Trophoblast cell (in vitro differentiated cells and primary cell): ENCODE data around the gene CSDE1.

ENCODE experiments used
- DNase-seq, 2 donors: peaks; one replicate each; pipeline ENCODE4 v3.0.0-alpha.2; 2016
- H2AFZ ChIP-seq: 2 replicates; pipeline ENCODE4 v1.6.1; 2013; ENCODE audit warnings: low read length, moderate library complexity, mild to moderate bottlenecking; ENCODE audit not compliant: insufficient read depth, poor library complexity
- H2AK5ac ChIP-seq: 2 replicates; pipeline ENCODE4 v1.6.1; 2013; ENCODE audit warnings: mild to moderate bottlenecking, low read length
- H2BK120ac ChIP-seq: 2 replicates; pipeline ENCODE4 v1.6.1; 2013; ENCODE audit warnings: low read length, mild to moderate bottlenecking, moderate library complexity; ENCODE audit not compliant: insufficient read depth, poor library complexity
- H2BK12ac ChIP-seq: 2 replicates; pipeline ENCODE4 v1.6.1; 2013; ENCODE audit warnings: mild to moderate bottlenecking, low read length, moderate library complexity
- H2BK5ac ChIP-seq: 2 replicates; pipeline ENCODE4 v1.6.1; 2013; ENCODE audit warnings: low read length, low read depth, moderate library complexity, mild to moderate bottlenecking; ENCODE audit not compliant: poor library complexity
- H3K14ac ChIP-seq: 2 replicates; pipeline ENCODE4 v1.6.1; 2013; ENCODE audit warnings: mild to moderate bottlenecking, low read length
- H3K18ac ChIP-seq: 2 replicates; pipeline ENCODE4 v1.6.1; 2013; ENCODE audit warnings: mild to moderate bottlenecking, low read length
- H3K23ac ChIP-seq: 2 replicates; pipeline ENCODE4 v1.6.1; 2013; ENCODE audit warnings: low read length
- H3K27ac ChIP-seq: 2 replicates; pipeline ENCODE4 v1.5.1; 2013; ENCODE audit warnings: low read depth, mild to moderate bottlenecking, inconsistent platforms, low read length, moderate library complexity
- H3K27me3 ChIP-seq: 2 replicates; pipeline ENCODE4 v1.6.1; 2013; ENCODE audit warnings: inconsistent platforms, mild to moderate bottlenecking, low read length, moderate library complexity; ENCODE audit not compliant: insufficient read depth
- H3K36me3 ChIP-seq, 2 experiments: 1 replicate in 1 of 2; 2 replicates in 1 of 2; pipeline ENCODE4 v1.6.1; 2013; ENCODE audit warnings: low read length in 2 of 2, mild to moderate bottlenecking in 2 of 2, moderate library complexity in 1 of 2; ENCODE audit not compliant: insufficient read depth in 2 of 2, control insufficient read depth in 1 of 2
- H3K4ac ChIP-seq: 2 replicates; pipeline ENCODE4 v1.6.1; 2013; ENCODE audit warnings: low read depth, mild to moderate bottlenecking, low read length, moderate library complexity
- H3K4me1 ChIP-seq, 2 experiments: 1 replicate in 1 of 2; 2 replicates in 1 of 2; pipeline ENCODE4 v1.6.1; 2013; ENCODE audit warnings: low read length in 2 of 2, mild to moderate bottlenecking in 2 of 2, moderate library complexity in 1 of 2; ENCODE audit not compliant: insufficient read depth in 2 of 2, control insufficient read depth in 1 of 2
- H3K4me2 ChIP-seq: 2 replicates; pipeline ENCODE4 v1.6.1; 2013; ENCODE audit warnings: inconsistent platforms, mild to moderate bottlenecking, low read length, moderate library complexity
- H3K4me3 ChIP-seq: 2 replicates; pipeline ENCODE4 v1.5.1; 2013; ENCODE audit warnings: mild to moderate bottlenecking, low read depth, low read length, inconsistent platforms
- H3K79me1 ChIP-seq: one replicate; pipeline ENCODE4 v1.6.1; 2013; ENCODE audit warnings: low read length
- H3K79me2 ChIP-seq: 2 replicates; pipeline ENCODE4 v1.6.1; 2013; ENCODE audit warnings: low read length, mild to moderate bottlenecking; ENCODE audit not compliant: control insufficient read depth, insufficient read depth, poor library complexity
- H3K9ac ChIP-seq: 2 replicates; pipeline ENCODE4 v1.6.1; 2013; ENCODE audit warnings: mild to moderate bottlenecking, low read length
- H3K9me3 ChIP-seq: 2 replicates; pipeline ENCODE4 v1.6.1; 2013; ENCODE audit warnings: low read depth, mild to moderate bottlenecking, control low read depth, inconsistent platforms, low read length; ENCODE audit not compliant: insufficient read depth
- H4K12ac ChIP-seq: 2 replicates; pipeline ENCODE4 v1.6.1; 2013; ENCODE audit warnings: low read depth, mild to moderate bottlenecking, low read length, moderate library complexity
- H4K8ac ChIP-seq: 2 replicates; pipeline ENCODE4 v1.6.1; 2013; ENCODE audit warnings: low read depth, mild to moderate bottlenecking, low read length, moderate library complexity
- H4K91ac ChIP-seq: one replicate; pipeline ENCODE4 v1.6.1; 2013; ENCODE audit warnings: low read depth, mild to moderate bottlenecking, low read length, moderate library complexity
- WGBS: extraction: QIAGEN DNeasy Blood & Tissue Kit; methylation state at CpG from one replicate; pipeline ENCODE4 v1.1.7; 2013; ENCODE audit warnings: missing lambda C conversion rate; ENCODE audit not compliant: insufficient read length, insufficient coverage; ENCODE audit errors: extremely low coverage; 5-methylcytosine and 5-hydroxymethylcytosine counted together

The CSDE1 gene

GRCh38 chr1:114677691-114678090 lies 80.1 kb downstream of the CSDE1 start:
- Histone ChIP-seq H4K12ac (no peak overlapping the region), H3K79me2 (no peaks in the 10 kb centered on the region), H3K14ac (no peak overlapping the region), H2AK5ac (no peak overlapping the region), H2BK5ac (no peak overlapping the region), H4K8ac (no peak overlapping the region), H3K79me1 (no peaks in the 10 kb centered on the region), H2AFZ (no peak overlapping the region), H3K23ac (no peak overlapping the region), H3K4me1 (no peaks in the 10 kb centered on the region), H4K91ac (no peak overlapping the region), H3K4me3 (no peak overlapping the region), H3K4ac (no peak overlapping the region), H3K18ac (no peak overlapping the region), H3K36me3 (no peaks in the 10 kb centered on the region), H2BK120ac (no peak overlapping the region), H3K9ac (no peak overlapping the region), H3K27me3 (no peaks in the 10 kb centered on the region), H3K27ac (no peak overlapping the region), H3K4me2 (no peak overlapping the region), H3K9me3 (no peaks in the 10 kb centered on the region), H2BK12ac (no peak overlapping the region)
- WGBS, result no CpG with 5 or more reads among the region's 5 CpGs
- no peak for DNase-seq

- H3K18ac ChIP-seq, result no peak overlapping the region
- no peak overlapping the region for H3K4me2 ChIP-seq
- H3K4ac ChIP-seq, result no peak overlapping the region
- H3K23ac ChIP-seq, result no peak overlapping the region
- H3K36me3 ChIP-seq, result no peaks in the 10 kb centered on the region
- H3K14ac ChIP-seq, result no peak overlapping the region
- no peak overlapping the region for H4K12ac ChIP-seq
- H3K27me3 ChIP-seq, result no peaks in the 10 kb centered on the region
- H2BK120ac ChIP-seq, result no peak overlapping the region
- no peaks in the 10 kb centered on the region for H3K79me2 ChIP-seq
- no peak for DNase-seq
- no peak overlapping the region for H2BK12ac ChIP-seq
- H3K9ac ChIP-seq, result no peak overlapping the region
- no peak overlapping the region for H3K27ac ChIP-seq
- H2AFZ ChIP-seq, result no peak overlapping the region
- WGBS, result no CpG with 5 or more reads among the region's 1 CpG
- no peak overlapping the region for H2AK5ac ChIP-seq
- no peak overlapping the region for H4K8ac ChIP-seq
- no peaks in the 10 kb centered on the region for H3K79me1 ChIP-seq
- H3K9me3 ChIP-seq, result no peaks in the 10 kb centered on the region
- H3K4me3 ChIP-seq, result no peak overlapping the region
- no peak overlapping the region for H4K91ac ChIP-seq
- H2BK5ac ChIP-seq, result no peak overlapping the region
- no peaks in the 10 kb centered on the region for H3K4me1 ChIP-seq
Observed at GRCh38 chr1:114676115-114676514, 81.7 kb downstream of the CSDE1 start.

GRCh38 chr1:114671939-114672275 lies 85.9 kb downstream of the CSDE1 start:
- no peak overlapping the region for H4K91ac ChIP-seq
- no peak overlapping the region for H2BK12ac ChIP-seq
- no peak overlapping the region for H2AK5ac ChIP-seq
- no peak overlapping the region for H2BK120ac ChIP-seq
- H3K4me3 ChIP-seq, result no peak overlapping the region
- H3K14ac ChIP-seq, result no peak overlapping the region
- no peaks in the 10 kb centered on the region for H3K9me3 ChIP-seq
- H3K4me1 ChIP-seq, result peaks cover 4% of the 10 kb centered on the region in 2 experiments
- H3K79me1 ChIP-seq, result peaks cover 3% of the 10 kb centered on the region
- no peak overlapping the region for H3K27ac ChIP-seq
- no peak overlapping the region for H4K8ac ChIP-seq
- no peak overlapping the region for H3K18ac ChIP-seq
- no peak for DNase-seq
- no peak overlapping the region for H3K9ac ChIP-seq
- WGBS, result no CpG with 5 or more reads among the region's 7 CpGs
- H3K79me2 ChIP-seq, result no peaks in the 10 kb centered on the region
- no peak overlapping the region for H2BK5ac ChIP-seq
- no peak overlapping the region for H3K4me2 ChIP-seq
- no peak overlapping the region for H3K23ac ChIP-seq
- no peaks in the 10 kb centered on the region for H3K27me3 ChIP-seq
- H3K4ac ChIP-seq, result no peak overlapping the region
- H3K36me3 ChIP-seq, result no peaks in the 10 kb centered on the region
- no peak overlapping the region for H4K12ac ChIP-seq
- no peak overlapping the region for H2AFZ ChIP-seq

- Histone ChIP-seq H3K23ac (no peak overlapping the region), H2AK5ac (no peak overlapping the region), H3K79me1 (peaks cover 3% of the 10 kb centered on the region), H3K79me2 (no peaks in the 10 kb centered on the region), H3K27ac (no peak overlapping the region), H3K4me3 (no peak overlapping the region), H4K8ac (no peak overlapping the region), H3K14ac (no peak overlapping the region), H3K36me3 (no peaks in the 10 kb centered on the region), H4K91ac (no peak overlapping the region), H2BK5ac (no peak overlapping the region), H2BK120ac (no peak overlapping the region), H3K18ac (no peak overlapping the region), H3K9ac (no peak overlapping the region), H2BK12ac (no peak overlapping the region), H4K12ac (no peak overlapping the region), H2AFZ (no peak overlapping the region), H3K4ac (no peak overlapping the region), H3K4me2 (no peak overlapping the region), H3K27me3 (no peaks in the 10 kb centered on the region), H3K9me3 (no peaks in the 10 kb centered on the region), H3K4me1 (peaks cover 4% of the 10 kb centered on the region in 2 experiments)
- WGBS, result no CpG with 5 or more reads among the region's 9 CpGs
- peak in 1 of 2 donors; percentile 10 for DNase-seq
Observed at GRCh38 chr1:114671011-114671938, 86.5 kb downstream of the CSDE1 start.
